GM12865 (cell line): ENCODE measurements around the gene SH2D6.

Experiments
- DNase-seq: peaks from one replicate; pipeline ENCODE4 v3.0.0; 2010; ENCODE audit warnings: low read depth
- H3K4me3 ChIP-seq: 2 replicates; pipeline ENCODE4 v1.5.1; 2011; ENCODE audit warnings: mild to moderate bottlenecking, low read depth, low read length, control low read depth
- CTCF ChIP-seq: IDR thresholded peaks from 2 replicates; pipeline ENCODE4 v1.5.1; 2011; ENCODE audit warnings: low read length, control low read depth, low read depth, inconsistent platforms; ENCODE audit not compliant: insufficient read depth; ENCODE audit errors: missing control alignments

SH2D6 gene

GRCh38 chr2:85441864-85442263, 23.4 kb downstream of the SH2D6 start:
- no peak overlapping the region for H3K4me3 ChIP-seq
- no peak for TF ChIP-seq CTCF
- DNase-seq = no peak

GRCh38 chr2:85444629-85445172, 26.2 kb downstream of the SH2D6 start:
- H3K4me3 ChIP-seq = no peak overlapping the region
- no peak for DNase-seq
- no peak for TF ChIP-seq CTCF

- no peak for TF ChIP-seq CTCF
- DNase-seq = no peak
Observed at GRCh38 chr2:85445316-85446295, 27.1 kb downstream of the SH2D6 start.

GRCh38 chr2:85446296-85447221, 28.0 kb downstream of the SH2D6 start:
- no peak for DNase-seq
- TF ChIP-seq CTCF = no peak
- no peak overlapping the region for H3K4me3 ChIP-seq

More at GRCh38 chr2:85445316-85446295, 27.1 kb downstream of the SH2D6 start:
- no peak overlapping the region for H3K4me3 ChIP-seq

- H3K4me3 ChIP-seq = no peak overlapping the region
- DNase-seq = no peak
- TF ChIP-seq CTCF = no peak
Observed at GRCh38 chr2:85447222-85447585, 28.7 kb downstream of the SH2D6 start.

GRCh38 chr2:85448461-85449213, 30.1 kb downstream of the SH2D6 start:
- DNase-seq = no peak
- no peak for TF ChIP-seq CTCF
- no peak overlapping the region for H3K4me3 ChIP-seq
